Breast epithelium (tissue), 4 donors: ENCODE measurements around the gene PDZD2. TPM values are rescaled to one million over a fixed set of nuclear protein-coding genes. Genes with fewer than 3 reads are reported as not detected.

Experiments used
- DNase-seq, 2 donors: peaks; one replicate each; pipeline ENCODE4 v3.0.0-alpha.2; 2019; ENCODE audit warnings: low spot score in 2 of 2
- H3K27ac ChIP-seq, 2 donors: fragments of 200-600 bp; sonication (generic) in 1 of 2; one replicate each; pipeline ENCODE4 v1.5.1; 2016 to 2019; ENCODE audit warnings: mild to moderate bottlenecking in 1 of 2
- H3K27me3 ChIP-seq, 2 donors: fragments of 200-600 bp; sonication (generic) in 1 of 2; one replicate each; pipeline versions ENCODE4 v1.5.1 to v1.6.0; 2017 to 2019; ENCODE audit warnings: control low read depth in 1 of 2, mild to moderate bottlenecking in 1 of 2
- H3K36me3 ChIP-seq: fragments of 200-600 bp; one replicate; pipeline ENCODE4 v1.5.1; 2019
- H3K4me1 ChIP-seq, 2 donors: fragments of 200-600 bp; sonication (generic); one replicate each; pipeline ENCODE4 v1.5.1; 2016 to 2019; ENCODE audit warnings: control low read depth in 1 of 2
- H3K4me3 ChIP-seq, 3 donors: fragments of 200-600 bp; sonication (generic); 1 replicate in 2 of 3; 2 replicates in 1 of 3; pipeline ENCODE4 v1.5.1; 2016 to 2019; ENCODE audit warnings: mild to moderate bottlenecking in 3 of 3, moderate library complexity in 2 of 3
- H3K9me3 ChIP-seq, 2 donors: fragments of 200-600 bp; sonication (generic) in 1 of 2; one replicate each; pipeline ENCODE4 v1.5.1; 2016 to 2019; ENCODE audit warnings: control low read depth in 1 of 2
- CTCF ChIP-seq, 3 donors: fragments of 450-650 bp; IDR thresholded peaks; one replicate each; pipeline ENCODE4 v1.5.1; 2016 to 2017; ENCODE audit warnings: antibody characterized with exemption in 3 of 3, mild to moderate bottlenecking in 3 of 3, moderate library complexity in 3 of 3
- POLR2A ChIP-seq: fragments of 450-650 bp; IDR thresholded peaks from one replicate; pipeline ENCODE4 v1.6.1; 2016; ENCODE audit warnings: antibody characterized with exemption, mild to moderate bottlenecking, moderate library complexity
- POLR2AphosphoS5 ChIP-seq, 3 donors: sonication (generic); formaldehyde crosslinking; IDR thresholded peaks; one replicate each; pipeline ENCODE4 v1.6.1; 2017; ENCODE audit warnings: antibody characterized with exemption in 3 of 3
- intact Hi-C: fragments of 100-400 bp; cut with DNase I; formaldehyde crosslinking; loops from one replicate; pipeline ENCODE4 v1.15.1; 2023; ENCODE audit warnings: low total_unique reads
- total RNA-seq, 3 donors: library from RNA; depleted of rRNA; stranded (reverse); fragments of >200 nt; gene quantifications; one replicate each; pipeline ENCODE4 v1.1.0, GENCODE V29; 2016

PDZD2 gene
- total RNA-seq, 3 donors from 2014 or later = 16.8 to 23.3 (median 17.7) TPM

GRCh38 chr5:32147236-32147635, 508.3 kb downstream of the PDZD2 start:
- no peaks in the 10 kb centered on the region for H3K27me3 ChIP-seq
- no peaks in the 10 kb centered on the region for H3K36me3 ChIP-seq
- intact Hi-C loops = no loop called here
- no peaks in the 10 kb centered on the region for H3K9me3 ChIP-seq
- DNase-seq = no peak
- H3K4me3 ChIP-seq = no peak overlapping the region
- H3K27ac ChIP-seq = no peak overlapping the region
- no peaks in the 10 kb centered on the region for H3K4me1 ChIP-seq
- TF ChIP-seq POLR2AphosphoS5 (IDR thresholded peaks at IDR 0.05) (no peak), POLR2A (no peak), CTCF (IDR thresholded peaks at IDR 0.05) (no peak)

GRCh38 chr5:32147959-32148358, 509.0 kb downstream of the PDZD2 start:
- intact Hi-C loops = no loop called here
- Histone ChIP-seq H3K27me3 (no peaks in the 10 kb centered on the region), H3K36me3 (no peaks in the 10 kb centered on the region), H3K9me3 (no peaks in the 10 kb centered on the region), H3K4me3 (no peak overlapping the region), H3K27ac (no peak overlapping the region), H3K4me1 (no peaks in the 10 kb centered on the region)
- no peak for DNase-seq
- TF ChIP-seq POLR2AphosphoS5 (IDR thresholded peaks at IDR 0.05) (no peak), CTCF (IDR thresholded peaks at IDR 0.05) (no peak), POLR2A (no peak)

GRCh38 chr5:32150366-32150765, 511.4 kb downstream of the PDZD2 start:
- Histone ChIP-seq H3K36me3 (no peaks in the 10 kb centered on the region), H3K4me3 (no peak overlapping the region), H3K27me3 (no peaks in the 10 kb centered on the region), H3K4me1 (no peaks in the 10 kb centered on the region), H3K27ac (no peak overlapping the region), H3K9me3 (no peaks in the 10 kb centered on the region)
- TF ChIP-seq CTCF (IDR thresholded peaks at IDR 0.05) (no peak), POLR2AphosphoS5 (IDR thresholded peaks at IDR 0.05) (no peak), POLR2A (no peak)
- intact Hi-C loops = no loop called here
- no peak for DNase-seq

GRCh38 chr5:32151198-32151597, 512.3 kb downstream of the PDZD2 start:
- H3K4me3 ChIP-seq = no peak overlapping the region
- no peaks in the 10 kb centered on the region for H3K4me1 ChIP-seq

DNA sequence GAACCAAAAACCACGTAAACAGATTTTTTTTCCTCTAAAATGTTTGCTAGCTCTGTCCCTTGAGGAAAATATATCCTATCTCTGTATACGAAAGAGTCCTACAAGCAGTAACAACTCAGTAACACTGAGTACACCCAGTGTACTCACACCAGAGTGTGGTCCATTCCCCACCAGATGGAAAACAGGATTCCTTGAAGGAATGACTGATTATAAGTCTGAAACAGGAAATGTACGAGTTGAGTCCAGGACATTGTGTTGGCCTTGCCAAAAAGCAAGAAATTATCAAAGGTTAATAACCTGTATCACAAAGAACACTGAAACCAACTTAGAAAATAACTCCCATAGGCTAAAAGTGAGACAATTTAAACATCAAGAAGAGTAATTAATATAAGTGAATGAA, 514.8 kb downstream of the PDZD2 start:
- H3K27me3 ChIP-seq = no peaks in the 10 kb centered on the region
- peak overlapping the region in 1 of 2 donors; percentile 17 for H3K27ac ChIP-seq
- H3K36me3 ChIP-seq = no peaks in the 10 kb centered on the region
- no peak overlapping the region for H3K4me3 ChIP-seq
- TF ChIP-seq CTCF (IDR thresholded peaks at IDR 0.05) (no peak), POLR2AphosphoS5 (IDR thresholded peaks at IDR 0.05) (no peak), POLR2A (no peak)
- intact Hi-C loops = no loop called here
- no peaks in the 10 kb centered on the region for H3K4me1 ChIP-seq
- DNase-seq = no peak
- no peaks in the 10 kb centered on the region for H3K9me3 ChIP-seq

More at GRCh38 chr5:32151198-32151597, 512.3 kb downstream of the PDZD2 start:
- intact Hi-C loops = no loop called here
- no peak for DNase-seq
- no peak for TF ChIP-seq POLR2AphosphoS5 (IDR thresholded peaks at IDR 0.05)
- TF ChIP-seq POLR2A = no peak
- TF ChIP-seq CTCF (IDR thresholded peaks at IDR 0.05) = no peak
- H3K36me3 ChIP-seq = no peaks in the 10 kb centered on the region
- no peaks in the 10 kb centered on the region for H3K27me3 ChIP-seq
- no peaks in the 10 kb centered on the region for H3K9me3 ChIP-seq
- no peak overlapping the region for H3K27ac ChIP-seq
